Measurements from ENCODE around the gene NFIX. TPM values are rescaled to one million over a fixed set of nuclear protein-coding genes. Genes with fewer than 3 reads are reported as not detected.

The NFIX gene
- total and polyA plus RNA-seq, 2 of the 13 experiments (the other 11 are each of a cell fraction or from before 2014, with no cell fraction given): 3.4 to 5.4 TPM

DNA sequence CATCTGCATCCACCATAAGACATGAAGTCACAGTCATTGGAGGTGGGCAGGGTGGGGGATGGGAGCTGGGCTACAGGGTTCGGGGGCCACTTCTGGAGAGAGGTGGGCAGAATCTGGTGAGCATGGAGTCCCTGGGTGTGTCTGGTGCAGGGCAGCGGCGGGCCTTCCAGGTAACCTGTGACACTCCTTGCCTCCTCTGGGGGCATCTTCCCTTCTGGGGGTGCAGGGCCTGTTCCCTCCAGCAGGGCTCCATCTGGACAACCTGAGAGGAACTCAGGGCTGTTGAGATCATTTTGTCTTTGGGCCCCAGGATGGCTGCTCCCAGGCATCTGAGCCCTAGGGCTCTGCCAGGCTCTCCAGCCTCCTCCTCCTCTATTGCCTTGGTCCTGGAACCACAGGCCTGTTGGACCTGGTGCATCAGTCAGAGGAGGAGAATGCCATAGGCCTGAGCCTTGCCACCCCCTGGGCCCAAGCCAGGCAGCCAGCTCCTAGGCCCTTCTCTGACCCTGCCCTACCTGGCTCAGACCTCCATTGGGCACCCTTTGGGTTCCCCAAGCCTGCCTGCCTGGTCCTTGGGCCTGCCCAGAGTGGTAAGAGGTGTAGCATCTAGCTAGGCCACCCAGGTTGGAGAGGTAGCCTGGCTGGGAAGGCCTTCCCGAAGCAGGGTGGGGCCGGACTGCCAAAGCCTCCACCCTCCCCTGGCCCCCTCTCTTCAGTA is 94.0 kb downstream of the NFIX start (continued):
- no peak for TF ChIP-seq ZNF225 (CRISPR knock-in tag; IDR thresholded peaks at IDR 0.05)
- no peak for TF ChIP-seq ZNF296 (CRISPR knock-in tag; conservative IDR thresholded peaks at IDR 0.05)
- TF ChIP-seq, protein P1, sequence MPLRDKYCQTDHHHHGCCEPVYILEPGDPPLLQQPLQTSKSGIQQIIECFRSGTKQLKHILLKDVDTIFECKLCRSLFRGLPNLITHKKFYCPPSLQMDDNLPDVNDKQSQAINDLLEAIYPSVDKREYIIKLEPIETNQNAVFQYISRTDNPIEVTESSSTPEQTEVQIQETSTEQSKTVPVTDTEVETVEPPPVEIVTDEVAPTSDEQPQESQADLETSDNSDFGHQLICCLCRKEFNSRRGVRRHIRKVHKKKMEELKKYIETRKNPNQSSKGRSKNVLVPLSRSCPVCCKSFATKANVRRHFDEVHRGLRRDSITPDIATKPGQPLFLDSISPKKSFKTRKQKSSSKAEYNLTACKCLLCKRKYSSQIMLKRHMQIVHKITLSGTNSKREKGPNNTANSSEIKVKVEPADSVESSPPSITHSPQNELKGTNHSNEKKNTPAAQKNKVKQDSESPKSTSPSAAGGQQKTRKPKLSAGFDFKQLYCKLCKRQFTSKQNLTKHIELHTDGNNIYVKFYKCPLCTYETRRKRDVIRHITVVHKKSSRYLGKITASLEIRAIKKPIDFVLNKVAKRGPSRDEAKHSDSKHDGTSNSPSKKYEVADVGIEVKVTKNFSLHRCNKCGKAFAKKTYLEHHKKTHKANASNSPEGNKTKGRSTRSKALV (CRISPR knock-in tag; IDR thresholded peaks at IDR 0.05): no peak
- no peak for TF ChIP-seq MNT (IDR thresholded peaks at IDR 0.05)

- Histone ChIP-seq H3K27ac (ENCODE audit: extremely low read length, insufficient read depth, low read length) (no peak overlapping the region), H3K27me3 (ENCODE audit: control insufficient read depth in 1 of 2, insufficient read depth in 2 of 2, low read length in 2 of 2) (no peaks in the 10 kb centered on the region), H3K4me1 (ENCODE audit: insufficient read depth, low read length) (peaks cover 33% of the 10 kb centered on the region), H3K9me3 (ENCODE audit: low read length) (no peaks in the 10 kb centered on the region), H3K79me2 (ENCODE audit: insufficient read depth, low read length) (no peaks in the 10 kb centered on the region), H4K20me1 (ENCODE audit: insufficient read depth, low read length) (no peaks in the 10 kb centered on the region; the same call in 1 of the 2 replicates), H2AFZ (ENCODE audit: low read length) (no peak overlapping the region), H3K9ac (ENCODE audit: insufficient read depth, low read depth, low read length) (no peak overlapping the region), H3K36me3 (replicated peaks in 1 of 2; ENCODE audit: control insufficient read depth in 1 of 2, insufficient read depth in 2 of 2, low read length in 2 of 2) (peaks cover 5 to 18% of the 10 kb centered on the region in 2 experiments; a peak in 3 of 5 replicates), H3K4me3 (replicated peaks in 1 of 3; ENCODE audit: insufficient read depth in 1 of 3, low read depth in 2 of 3, low read length in 3 of 3) (no peak overlapping the region), H3K4me2 (ENCODE audit: low read depth, low read length) (no peak overlapping the region)
- ChIA-PET POLR2A (no interaction called here), CTCF (ENCODE audit: low intra/inter-chr PET ratio, low total read pairs) (no interaction called here)
- BruUV-seq (replicated peaks): no TSS peak
- no peak for ATAC-seq
- 100% methylated on average over 9 of the region's 12 CpGs for WGBS (ENCODE audit: low lambda C conversion rate)
- intact Hi-C loops (cut with micrococcal nuclease; ENCODE audit: unreplicated experiment): no loop called here
- no peak for DNase-seq (ENCODE audit: low spot score)
- no peak for FAIRE-seq
- TF ChIP-seq ZNF775 (CRISPR knock-in tag; IDR thresholded peaks at IDR 0.05; ENCODE audit: borderline replicate concordance) (no peak), ZNF468 (CRISPR knock-in tag; IDR thresholded peaks at IDR 0.05) (no peak), KMT2A (CRISPR knock-in tag; IDR thresholded peaks at IDR 0.05) (no peak), ZNF337 (CRISPR knock-in tag; IDR thresholded peaks at IDR 0.05; ENCODE audit: borderline replicate concordance, low read depth) (no peak), ATF7-NPFF (CRISPR knock-in tag; IDR thresholded peaks at IDR 0.05; ENCODE audit: low read depth) (no peak), MBD4 (IDR thresholded peaks at IDR 0.05; ENCODE audit: borderline replicate concordance, low read length) (no peak), SIN3B (IDR thresholded peaks at IDR 0.05; ENCODE audit: low read length) (no peak), ZNF510 (CRISPR knock-in tag; IDR thresholded peaks at IDR 0.05; ENCODE audit: low read depth) (no peak), CAMTA2 (CRISPR knock-in tag; IDR thresholded peaks at IDR 0.05; ENCODE audit: borderline replicate concordance) (no peak), TAF1 (CRISPR knock-in tag; IDR thresholded peaks at IDR 0.05) (no peak), CHD2 (IDR thresholded peaks at IDR 0.05; ENCODE audit: low read depth, low read length) (no peak)
- TF ChIP-seq, protein P2, sequence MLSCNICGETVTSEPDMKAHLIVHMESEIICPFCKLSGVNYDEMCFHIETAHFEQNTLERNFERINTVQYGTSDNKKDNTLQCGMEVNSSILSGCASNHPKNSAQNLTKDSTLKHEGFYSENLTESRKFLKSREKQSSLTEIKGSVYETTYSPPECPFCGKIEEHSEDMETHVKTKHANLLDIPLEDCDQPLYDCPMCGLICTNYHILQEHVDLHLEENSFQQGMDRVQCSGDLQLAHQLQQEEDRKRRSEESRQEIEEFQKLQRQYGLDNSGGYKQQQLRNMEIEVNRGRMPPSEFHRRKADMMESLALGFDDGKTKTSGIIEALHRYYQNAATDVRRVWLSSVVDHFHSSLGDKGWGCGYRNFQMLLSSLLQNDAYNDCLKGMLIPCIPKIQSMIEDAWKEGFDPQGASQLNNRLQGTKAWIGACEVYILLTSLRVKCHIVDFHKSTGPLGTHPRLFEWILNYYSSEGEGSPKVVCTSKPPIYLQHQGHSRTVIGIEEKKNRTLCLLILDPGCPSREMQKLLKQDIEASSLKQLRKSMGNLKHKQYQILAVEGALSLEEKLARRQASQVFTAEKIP (CRISPR knock-in tag; IDR thresholded peaks at IDR 0.05; ENCODE audit: borderline replicate concordance): no peak
- in situ Hi-C loops (cut with HindIII; ENCODE audit: extremely low pct_ligation_motif_present, low pct_unique_long_range_greater_than_20kb): loop anchor here (5.0 kb wide), 2 partner anchors 58 to 113 kb away; no protein-coding TSS in a partner anchor
Measured at GRCh38 chr19:13089857-13090507, 94.7 kb downstream of the NFIX start.
